Activated CD8-positive, alpha-beta memory T cell treated with anti-CD3 and anti-CD28 coated beads for 48 hours (primary cell): ENCODE results near the gene TTC39C.

Experiments
- DNase-seq, 3 experiments: peaks; one replicate each; pipeline ENCODE4 v3.0.0-alpha.2; 2020; ENCODE audit warnings: low read depth in 2 of 3, low spot score in 2 of 3

TTC39C gene

DNA sequence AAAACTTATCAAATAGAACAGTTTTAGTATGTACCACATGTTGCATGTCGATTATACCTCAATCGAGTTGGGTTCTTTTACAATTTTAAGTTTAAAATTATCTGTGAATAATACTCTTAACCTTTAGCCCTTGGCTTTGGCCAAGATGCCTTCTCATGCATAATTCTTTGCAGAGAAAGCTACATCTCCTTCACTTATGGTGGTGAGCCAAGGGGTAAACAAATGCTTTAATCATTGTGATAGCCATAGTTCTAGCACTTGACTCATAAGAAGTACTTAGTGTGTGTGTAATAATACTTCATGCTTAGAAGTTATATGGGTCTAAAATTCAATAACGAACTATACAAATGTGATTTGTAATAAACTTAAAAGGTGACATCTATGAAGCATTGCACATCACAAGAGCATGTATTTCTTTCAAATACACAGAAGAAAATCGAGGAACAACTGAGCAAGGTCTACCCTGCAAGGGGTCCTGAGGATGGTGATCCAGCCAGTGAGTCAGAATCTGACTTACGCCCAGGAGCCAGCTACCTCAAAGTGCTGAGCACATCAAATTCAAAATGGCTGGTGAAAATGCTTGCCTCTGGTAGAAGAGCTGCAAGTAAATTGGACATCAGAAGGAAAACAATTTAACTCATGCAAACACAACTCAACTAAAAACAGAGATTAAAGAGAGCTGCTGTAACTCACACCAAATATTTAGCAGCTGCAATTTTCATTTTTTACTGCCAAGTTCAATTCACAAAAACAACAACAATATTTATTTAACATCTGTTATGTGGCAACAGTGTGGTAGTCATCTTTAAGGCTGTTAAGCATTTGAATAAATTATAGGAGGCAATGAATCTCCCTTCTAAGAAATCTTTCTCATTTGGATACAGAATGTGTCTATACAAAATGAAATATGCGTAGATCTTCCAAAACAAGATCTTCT, 23.8 kb upstream of the TTC39C start:
- DNase-seq = no peak

DNA sequence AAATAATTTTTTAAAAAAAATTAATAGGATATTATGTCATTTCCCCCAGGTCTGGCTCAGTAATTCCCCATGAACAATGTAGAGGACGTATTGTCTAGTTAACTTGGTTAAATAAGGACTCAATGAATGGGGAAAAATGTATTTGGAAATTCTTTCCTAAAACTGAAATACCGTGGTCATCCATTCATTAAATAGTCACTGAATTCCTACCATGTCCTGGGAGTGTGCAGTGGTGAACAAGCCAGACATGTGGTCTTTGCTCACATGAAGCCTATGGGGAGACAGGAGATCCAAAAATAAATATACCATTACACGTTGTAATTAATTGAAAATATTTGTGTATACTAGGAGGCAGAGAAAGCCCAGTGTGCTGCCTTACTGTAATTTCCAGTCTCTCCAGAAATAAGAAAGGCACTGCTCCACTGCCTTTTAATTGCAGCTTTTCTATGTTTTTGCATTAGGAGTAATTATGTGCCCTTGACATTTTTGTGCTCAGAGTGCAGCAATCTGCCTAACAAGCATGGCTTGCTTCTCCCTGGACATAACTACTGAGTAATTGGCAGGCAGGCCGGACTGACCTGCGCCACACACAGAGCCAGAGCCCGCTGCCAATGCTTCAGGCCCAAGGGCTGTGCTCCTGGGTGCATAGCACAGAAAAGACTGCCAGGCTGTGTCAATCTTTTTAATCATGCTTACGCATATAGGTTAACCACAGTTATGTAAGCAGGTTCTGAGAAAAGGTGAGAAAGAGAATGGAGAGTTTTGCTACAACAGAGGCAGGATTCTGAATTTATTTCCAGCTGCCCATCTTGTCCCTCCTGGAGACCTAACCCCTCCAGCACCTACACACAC, 22.2 kb upstream of the TTC39C start:
- no peak for DNase-seq

- no peak for DNase-seq
These were observed 21.6 kb upstream of the TTC39C start for GRCh38 chr18:23992941-23993280.

DNA sequence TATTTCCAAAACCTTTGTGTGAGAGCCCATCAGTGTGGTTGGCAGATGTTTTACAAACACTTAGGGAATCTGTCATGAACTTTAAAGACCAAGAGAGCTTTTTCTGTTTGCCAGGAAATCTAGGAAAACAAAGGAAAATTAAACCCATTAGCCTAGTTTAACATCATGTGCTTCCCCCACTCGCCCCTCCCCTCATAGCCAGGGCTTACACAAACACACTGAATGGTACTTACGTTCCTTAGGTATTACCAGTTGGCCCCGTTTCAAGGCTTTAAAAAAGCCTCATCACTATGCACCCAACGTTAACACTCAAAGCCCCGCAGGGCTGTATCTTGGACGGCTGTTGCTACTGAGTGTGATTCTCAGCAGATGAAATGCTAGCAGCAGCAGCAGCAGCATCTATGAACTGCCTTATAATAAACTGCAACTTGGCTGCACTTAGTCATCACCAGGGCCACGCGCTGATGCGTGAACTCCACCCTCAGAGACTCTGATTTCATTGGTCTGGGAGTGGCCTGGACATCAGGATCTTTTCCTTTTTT, 20.1 kb upstream of the TTC39C start:
- no peak for DNase-seq

- DNase-seq = no peak
These were observed 19.4 kb upstream of the TTC39C start for GRCh38 chr18:23995180-23995579.

DNA sequence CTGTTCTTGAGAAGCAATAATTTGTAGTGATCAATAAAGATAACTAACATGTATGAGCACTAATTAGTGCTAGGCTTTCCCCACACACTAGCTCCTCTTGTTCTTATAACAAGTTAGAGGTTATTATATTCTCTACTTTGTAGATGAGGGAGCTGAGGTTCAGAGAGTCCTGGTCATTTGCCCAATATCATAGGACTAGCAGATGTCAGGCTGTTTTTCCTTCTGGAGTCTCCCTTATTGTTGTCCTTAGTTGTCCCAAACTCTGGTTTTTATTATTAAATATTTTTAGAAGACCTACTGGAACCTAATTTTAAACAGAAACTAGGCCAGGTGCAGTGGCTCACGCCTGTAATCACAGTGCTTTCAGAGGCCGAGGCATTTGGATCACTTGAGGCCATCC, 16.5 kb upstream of the TTC39C start:
- no peak for DNase-seq

- no peak for DNase-seq
These were observed 15.7 kb upstream of the TTC39C start for GRCh38 chr18:23998820-23999219.

DNA sequence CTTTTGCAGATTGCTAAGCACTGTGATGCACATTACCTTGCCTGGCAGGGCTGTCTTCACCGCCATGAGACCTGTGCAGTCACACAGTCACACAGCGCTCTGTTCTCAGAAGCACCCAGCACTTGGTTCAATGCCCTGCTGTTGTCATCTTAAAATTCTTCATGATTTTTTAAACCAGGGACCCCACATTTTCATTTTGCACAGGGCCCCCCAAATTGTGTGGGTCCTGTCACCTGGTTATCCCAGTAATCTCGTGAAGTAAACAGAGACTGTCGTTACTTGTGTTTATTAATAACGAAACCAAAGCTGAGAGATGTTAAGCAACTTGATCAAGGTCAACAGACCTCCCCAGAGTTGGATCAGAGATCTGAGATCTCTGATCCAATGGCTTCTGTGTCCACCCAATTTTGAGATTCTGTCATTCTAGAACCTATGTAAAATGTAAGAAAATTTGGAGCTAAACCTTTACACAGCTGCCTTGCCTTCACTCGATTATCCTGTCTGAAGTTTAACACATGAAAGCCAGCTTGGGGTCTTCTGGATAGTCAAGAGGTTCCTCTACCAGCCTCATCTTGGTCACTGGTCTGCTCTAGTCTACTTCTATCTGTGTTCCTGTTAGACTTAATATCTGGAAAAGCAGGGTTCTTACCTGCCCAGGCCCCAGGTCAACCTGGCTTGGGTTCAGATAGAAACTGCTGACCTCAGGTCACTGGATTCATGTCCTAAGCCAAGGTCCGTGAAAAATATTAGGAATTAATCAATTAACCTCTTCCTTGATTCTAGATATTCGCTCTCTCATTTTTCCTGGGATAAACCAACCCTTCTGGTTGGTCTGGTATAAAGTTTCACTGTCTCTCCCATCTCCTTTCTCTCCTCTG, 13.7 kb upstream of the TTC39C start:
- no peak for DNase-seq

GRCh38 chr18:24002479-24002878, 12.1 kb upstream of the TTC39C start:
- DNase-seq = no peak

DNA sequence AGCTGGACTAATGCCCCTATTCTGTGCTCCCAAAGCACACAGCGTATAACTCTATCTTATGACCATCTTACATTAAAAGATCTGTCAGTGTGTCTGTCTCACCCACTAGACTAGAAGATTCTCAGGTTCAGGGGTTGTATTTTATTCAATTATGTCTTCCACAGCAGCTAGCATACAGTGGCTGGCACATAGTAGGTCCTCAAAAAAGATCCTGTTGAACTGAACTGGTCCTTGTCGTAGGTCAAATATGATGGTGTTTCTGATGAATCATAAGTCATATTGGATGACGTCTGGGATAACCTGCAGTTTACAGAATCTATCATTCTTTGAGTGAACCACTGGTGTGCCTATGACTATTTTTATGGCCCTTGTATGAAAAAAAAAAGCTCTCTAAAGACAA, 11.3 kb upstream of the TTC39C start:
- DNase-seq = no peak

- no peak for DNase-seq
These were observed 10.5 kb upstream of the TTC39C start for GRCh38 chr18:24003903-24004640.

DNA sequence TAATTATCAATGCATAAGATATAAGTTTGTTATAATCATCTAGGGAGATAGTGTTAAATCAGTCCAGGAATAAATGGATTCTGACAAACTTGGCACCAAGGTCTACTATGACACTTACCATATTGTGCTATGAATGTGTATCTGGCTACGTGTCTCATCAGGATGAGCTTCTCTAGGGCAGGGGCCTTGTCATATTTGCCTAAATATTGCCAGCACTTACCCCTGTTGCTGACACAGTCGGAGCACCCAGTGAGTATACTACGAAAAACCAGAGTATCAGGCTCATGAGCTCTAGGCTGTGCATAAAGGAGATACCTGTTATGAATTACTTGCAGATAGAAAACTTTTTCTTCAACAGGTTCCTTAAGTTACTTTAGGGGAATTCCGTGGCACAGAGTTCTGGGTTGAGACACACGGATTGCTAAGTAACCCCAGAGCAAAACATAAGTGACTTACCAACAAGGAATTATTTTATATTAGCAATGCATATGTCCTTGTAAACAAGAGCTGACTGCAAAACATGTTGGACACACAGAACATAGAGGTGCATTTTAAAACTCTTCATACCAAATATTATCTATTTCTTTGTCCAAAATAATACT, 7.7 kb upstream of the TTC39C start:
- DNase-seq = no peak

GRCh38 chr18:24009246-24009645, 5.3 kb upstream of the TTC39C start:
- DNase-seq = no peak

DNA sequence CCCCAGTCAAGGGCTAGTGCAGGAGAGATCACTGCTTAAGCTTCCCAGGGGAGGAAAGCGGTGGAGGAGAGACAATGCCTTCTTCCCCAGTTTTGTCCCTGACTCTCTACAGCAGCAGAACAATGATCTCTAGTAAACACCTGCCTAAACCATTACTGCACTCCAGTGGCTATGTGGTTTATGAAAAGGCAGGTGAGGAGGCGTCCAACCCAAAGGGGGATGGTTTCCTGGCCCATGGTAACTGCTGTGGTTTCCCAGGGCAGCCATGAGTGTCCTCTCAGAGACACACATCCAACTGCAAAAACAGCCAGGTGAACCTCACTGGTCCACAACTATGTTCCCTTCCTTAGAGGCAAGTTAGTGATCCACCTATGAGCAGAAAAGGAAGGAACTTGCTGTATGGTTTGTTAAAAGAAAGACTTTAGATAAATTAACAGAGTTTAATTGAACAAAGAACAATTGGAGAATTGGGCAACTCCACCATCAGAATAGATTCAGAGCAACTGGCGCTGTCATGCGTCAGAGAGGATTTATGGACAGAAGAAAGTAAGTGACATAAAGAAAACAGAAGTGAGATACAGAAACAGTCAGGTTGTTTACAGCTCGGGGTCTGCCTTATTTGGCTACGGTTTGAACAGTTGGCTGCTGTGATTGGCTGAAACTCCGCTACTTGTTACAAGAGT, 4.8 kb upstream of the TTC39C start:
- no peak for DNase-seq

DNA sequence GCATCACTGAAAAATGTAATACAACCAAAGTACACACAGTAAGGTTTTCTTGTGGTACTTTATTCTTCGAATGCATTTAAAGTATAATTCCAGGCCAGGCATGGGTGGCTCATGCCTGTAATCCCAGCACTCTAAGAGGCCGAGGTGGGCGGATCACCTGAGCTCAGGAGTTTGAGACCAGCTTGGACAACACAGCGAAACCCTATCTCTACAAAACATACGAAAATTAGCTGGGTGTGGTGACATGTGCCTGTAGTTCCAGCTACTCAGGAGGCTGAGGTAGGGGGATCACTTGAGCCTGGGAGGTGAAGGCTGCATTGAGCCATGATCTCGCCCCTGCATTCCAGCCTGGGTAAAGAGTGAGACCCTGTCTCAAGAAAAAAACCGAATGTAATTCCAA, 3.9 kb upstream of the TTC39C start:
- DNase-seq = no peak

DNA sequence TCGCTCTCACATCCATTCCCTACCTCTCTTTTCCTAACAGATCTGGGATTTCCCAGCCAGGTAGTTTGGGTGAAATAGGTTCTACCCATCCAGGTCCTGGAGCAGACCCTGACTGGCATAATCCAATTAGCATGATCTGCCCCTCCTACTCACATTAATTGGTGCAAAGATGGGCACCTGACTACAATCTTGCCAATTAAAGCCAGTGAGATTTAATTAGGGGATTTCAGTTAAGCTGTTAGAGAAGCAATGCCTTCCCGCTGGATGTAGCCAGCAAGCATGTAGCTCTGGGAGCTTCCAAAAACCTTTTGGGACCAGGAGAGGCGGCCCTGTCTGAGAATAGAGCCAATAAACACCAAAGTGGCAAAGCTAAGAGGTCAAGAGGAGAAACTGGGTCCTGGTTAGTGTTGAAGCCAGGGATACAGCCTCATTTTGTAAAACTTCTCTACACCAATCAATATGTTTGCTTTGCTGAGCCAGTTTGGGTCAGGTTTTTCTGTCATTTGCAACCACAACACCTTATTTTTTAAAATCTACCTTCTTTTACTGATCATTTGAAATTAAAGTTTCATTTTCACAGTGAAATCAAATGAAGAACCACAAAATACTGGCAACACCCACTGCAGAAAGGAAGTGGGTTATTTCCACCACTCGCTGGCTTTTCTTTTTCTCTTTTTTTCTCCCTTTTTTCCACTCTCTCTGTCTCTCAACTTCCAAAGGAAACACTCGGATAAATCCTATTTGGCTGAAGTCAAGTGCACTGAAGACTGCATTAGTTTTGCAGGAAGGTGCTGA, 3.2 kb upstream of the TTC39C start:
- no peak for DNase-seq

DNA sequence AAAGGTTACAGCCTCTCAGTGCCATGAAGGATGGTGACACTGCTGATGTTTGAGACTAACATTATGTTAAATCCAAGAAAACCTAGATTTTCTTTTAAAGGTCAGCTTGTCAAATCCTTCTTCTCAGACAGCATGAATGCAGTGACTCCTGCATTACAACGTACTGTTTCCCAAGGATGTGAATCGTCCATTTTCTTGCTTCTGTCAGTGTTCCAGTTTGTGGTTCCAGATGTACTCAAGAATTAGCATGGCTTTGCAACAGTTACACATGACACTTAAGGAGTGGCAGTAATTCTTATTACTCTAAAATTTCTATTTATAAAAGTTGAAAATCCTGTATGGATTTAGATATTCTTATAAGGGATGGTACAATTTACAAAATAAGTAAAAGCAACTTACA, 1.5 kb upstream of the TTC39C start:
- DNase-seq = no peak

DNA sequence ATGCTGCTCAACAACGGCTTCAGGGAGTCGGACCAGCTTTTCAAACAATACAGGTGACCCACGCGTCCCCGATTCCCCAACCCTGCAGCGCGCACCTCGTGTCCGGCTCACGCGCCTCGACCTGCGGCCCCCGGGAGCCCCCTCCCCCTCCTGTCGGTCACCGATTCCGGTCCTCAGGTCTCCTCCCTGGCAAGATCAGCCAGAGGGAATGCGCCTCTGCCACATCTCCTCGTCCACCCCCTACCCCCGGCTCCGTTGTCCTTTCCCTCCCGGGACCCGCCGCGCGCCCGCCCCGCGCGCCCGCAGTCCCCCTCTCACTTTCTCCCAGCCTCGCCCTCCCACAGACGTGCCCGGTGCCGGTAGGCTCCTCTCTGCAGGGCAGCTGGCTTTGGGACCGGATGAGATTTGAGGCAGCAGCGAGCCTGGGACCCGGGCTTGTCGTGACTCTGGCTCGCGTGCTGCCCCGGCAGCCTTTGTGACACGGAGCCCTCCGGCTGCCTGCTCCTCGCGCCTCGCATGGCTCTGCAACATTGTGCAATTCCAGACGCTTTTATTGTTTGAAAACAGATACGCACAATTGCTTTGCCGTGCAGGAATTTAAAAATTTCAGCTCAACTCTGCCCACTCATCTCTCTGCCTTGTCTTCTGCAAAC, 558 bp downstream of the TTC39C start:
- peak in 2 of 3 experiments; percentile 42 to 47 for DNase-seq
